H1 (cell line): ENCODE results near the gene LRRC23. TPM values are rescaled to one million over a fixed set of nuclear protein-coding genes. Genes with fewer than 3 reads are reported as not detected.

ENCODE experiments used
- CBX8 ChIP-seq: fragments of 300-800, 300-1000 bp; sonication (generic); IDR thresholded peaks from 2 replicates; pipeline ENCODE4 v1.7.1; 2016; ENCODE audit warnings: low read depth, low read length, borderline replicate concordance
- CHD2 ChIP-seq: IDR thresholded peaks from 2 replicates; pipeline ENCODE4 v1.6.1; 2012; ENCODE audit warnings: low read length, improper control_type of control experiment
- GABPA ChIP-seq: IDR thresholded peaks from 2 replicates; pipeline ENCODE4 v1.6.1; 2011; ENCODE audit warnings: mild to moderate bottlenecking, low read length, moderate library complexity, borderline replicate concordance; ENCODE audit not compliant: insufficient read depth
- PHF8 ChIP-seq: fragments of 200-600 bp; sonication (generic); conservative IDR thresholded peaks from 2 replicates; pipeline ENCODE4 v1.7.1; 2012; ENCODE audit warnings: low read depth, mild to moderate bottlenecking, inconsistent platforms, low read length, moderate library complexity
- POLR2A ChIP-seq, 2 experiments: IDR thresholded peaks; 1 replicate in 1 of 2; 2 replicates in 1 of 2; pipeline ENCODE4 v1.6.1; 2011; ENCODE audit warnings: low read depth in 2 of 2, low read length in 2 of 2, mild to moderate bottlenecking in 2 of 2; ENCODE audit errors: control extremely low read depth in 1 of 2
- POLR2AphosphoS5 ChIP-seq: IDR thresholded peaks from 2 replicates; pipeline ENCODE4 v1.6.1; 2011; ENCODE audit warnings: low read depth, low read length
- POU5F1 ChIP-seq: IDR thresholded peaks from 2 replicates; pipeline ENCODE4 v1.6.1; 2011; ENCODE audit warnings: low read depth, mild to moderate bottlenecking, low read length, moderate library complexity
- SP4 ChIP-seq: IDR thresholded peaks from 2 replicates; pipeline ENCODE4 v1.6.1; 2012; ENCODE audit warnings: low read length, inconsistent platforms
- SRF ChIP-seq: IDR thresholded peaks from 2 replicates; pipeline ENCODE4 v1.6.1; 2011; ENCODE audit warnings: mild to moderate bottlenecking, low read depth, low read length, moderate library complexity
- TAF1 ChIP-seq: IDR thresholded peaks from 2 replicates; pipeline ENCODE4 v1.6.1; 2011; ENCODE audit warnings: mild to moderate bottlenecking, low read depth, low read length
- TCF12 ChIP-seq: IDR thresholded peaks from 2 replicates; pipeline ENCODE4 v1.6.1; 2011; ENCODE audit warnings: low read depth, mild to moderate bottlenecking, low read length
- polyA plus RNA-seq, 7 experiments: library from polyadenylated mRNA; depleted of rRNA in 3 of 7; stranded (reverse) in 5 of 7; unstranded in 2 of 7; fragments of >200 nt in 5 of 7; fragments of 200-250 nt in 2 of 7; gene quantifications; 1 replicate in 5 of 7; 2 replicates in 1 of 7; 4 replicates in 1 of 7; pipeline versions ENCODE4 v1.2.1 to v1.2.3, GENCODE V29; 2011 to 2013; ENCODE audit warnings: missing spikeins in 2 of 7, mixed read lengths in 2 of 7
- total RNA-seq: library from RNA; stranded (reverse); fragmentation: NEBNext Ultra II Directional; extraction: Animal tissue kit (Norgen Biotek cat#: 25700); gene quantifications from 2 replicates; pipeline ENCODE4 v1.2.1, GENCODE V29; 2021
- TF ChIP-seq, protein P1 (sequence below): IDR thresholded peaks from 2 replicates; pipeline ENCODE4 v1.6.1; 2012; ENCODE audit warnings: inconsistent platforms
- TF ChIP-seq, protein P2 (sequence below), 3 experiments: IDR thresholded peaks; 1 replicate in 2 of 3; 2 replicates in 1 of 3; pipeline versions ENCODE4 v1.5.1 to v1.6.1; 2011; ENCODE audit warnings: low read length in 3 of 3, mild to moderate bottlenecking in 3 of 3, inconsistent platforms in 2 of 3, low read depth in 1 of 3, moderate library complexity in 1 of 3; ENCODE audit not compliant: insufficient read depth in 1 of 3; ENCODE audit errors: control extremely low read depth in 1 of 3

The LRRC23 gene
- total and polyA plus RNA-seq, 2 of the 8 experiments (the other 6 are each of a cell fraction or from before 2014, with no cell fraction given), result 2.5 to 3.6 TPM

DNA sequence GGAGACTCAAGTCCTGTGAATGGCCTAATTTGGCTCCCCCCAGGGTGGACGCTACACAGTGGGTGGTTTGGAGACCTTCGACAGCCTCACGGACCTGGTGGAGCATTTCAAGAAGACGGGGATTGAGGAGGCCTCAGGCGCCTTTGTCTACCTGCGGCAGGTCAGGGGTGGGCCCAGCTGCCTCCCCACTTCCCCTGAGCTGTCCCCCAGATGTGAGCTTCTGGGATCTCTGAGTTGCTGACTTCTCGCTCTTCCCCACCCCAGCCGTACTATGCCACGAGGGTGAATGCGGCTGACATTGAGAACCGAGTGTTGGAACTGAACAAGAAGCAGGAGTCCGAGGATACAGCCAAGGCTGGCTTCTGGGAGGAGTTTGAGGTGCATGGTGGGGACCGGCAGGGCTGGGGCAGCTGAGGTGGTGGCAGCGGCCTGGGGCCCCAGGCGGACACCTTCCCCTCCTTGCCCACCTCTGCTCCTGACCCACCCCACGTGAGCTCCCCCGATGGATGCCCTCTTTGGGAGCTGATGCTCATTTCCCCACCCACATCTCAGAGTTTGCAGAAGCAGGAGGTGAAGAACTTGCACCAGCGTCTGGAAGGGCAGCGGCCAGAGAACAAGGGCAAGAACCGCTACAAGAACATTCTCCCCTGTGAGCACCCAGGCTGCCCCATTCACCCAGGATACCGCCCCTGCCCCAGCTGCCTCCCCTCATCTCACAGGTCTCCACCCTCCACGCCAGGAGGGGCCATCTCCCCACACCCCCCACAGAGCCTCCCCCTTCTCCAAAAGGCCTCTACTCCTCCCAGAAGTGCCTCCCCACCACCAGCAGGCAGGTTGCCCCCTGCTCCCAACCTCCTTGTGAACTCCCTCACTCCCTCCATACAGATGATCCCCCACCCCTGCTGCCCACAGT is 50.7 kb downstream of the LRRC23 start (continued):
- no peak for TF ChIP-seq POU5F1
- TF ChIP-seq, protein P1, sequence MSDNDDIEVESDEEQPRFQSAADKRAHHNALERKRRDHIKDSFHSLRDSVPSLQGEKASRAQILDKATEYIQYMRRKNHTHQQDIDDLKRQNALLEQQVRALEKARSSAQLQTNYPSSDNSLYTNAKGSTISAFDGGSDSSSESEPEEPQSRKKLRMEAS, result no peak
- TF ChIP-seq SP4, result no peak
- TF ChIP-seq CHD2, result no peak
- no peak for TF ChIP-seq POLR2A (IDR thresholded peaks at IDR 0.05; ENCODE audit: control extremely low read depth in 1 of 2, low read depth in 2 of 2, low read length in 2 of 2)
- TF ChIP-seq, protein P2, sequence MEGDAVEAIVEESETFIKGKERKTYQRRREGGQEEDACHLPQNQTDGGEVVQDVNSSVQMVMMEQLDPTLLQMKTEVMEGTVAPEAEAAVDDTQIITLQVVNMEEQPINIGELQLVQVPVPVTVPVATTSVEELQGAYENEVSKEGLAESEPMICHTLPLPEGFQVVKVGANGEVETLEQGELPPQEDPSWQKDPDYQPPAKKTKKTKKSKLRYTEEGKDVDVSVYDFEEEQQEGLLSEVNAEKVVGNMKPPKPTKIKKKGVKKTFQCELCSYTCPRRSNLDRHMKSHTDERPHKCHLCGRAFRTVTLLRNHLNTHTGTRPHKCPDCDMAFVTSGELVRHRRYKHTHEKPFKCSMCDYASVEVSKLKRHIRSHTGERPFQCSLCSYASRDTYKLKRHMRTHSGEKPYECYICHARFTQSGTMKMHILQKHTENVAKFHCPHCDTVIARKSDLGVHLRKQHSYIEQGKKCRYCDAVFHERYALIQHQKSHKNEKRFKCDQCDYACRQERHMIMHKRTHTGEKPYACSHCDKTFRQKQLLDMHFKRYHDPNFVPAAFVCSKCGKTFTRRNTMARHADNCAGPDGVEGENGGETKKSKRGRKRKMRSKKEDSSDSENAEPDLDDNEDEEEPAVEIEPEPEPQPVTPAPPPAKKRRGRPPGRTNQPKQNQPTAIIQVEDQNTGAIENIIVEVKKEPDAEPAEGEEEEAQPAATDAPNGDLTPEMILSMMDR (IDR thresholded peaks at IDR 0.05; ENCODE audit: control extremely low read depth in 1 of 3, insufficient read depth in 1 of 3, low read depth in 1 of 3, low read length in 3 of 3), result no peak
- no peak for TF ChIP-seq GABPA
- TF ChIP-seq TCF12, result no peak
- TF ChIP-seq TAF1, result no peak
- TF ChIP-seq POLR2AphosphoS5, result no peak
- no peak for TF ChIP-seq PHF8
- no peak for TF ChIP-seq SRF
- TF ChIP-seq CBX8, result no peak
